ENCODE data around the gene PLOD3. TPM values are rescaled to one million over a fixed set of nuclear protein-coding genes. Genes with fewer than 3 reads are reported as not detected.
"Not testable (repeated sequence)": the region's sequence is repeated elsewhere in the genome, so short reads cannot be mapped to it uniquely, and the experiment has no call there.

PLOD3 gene
- total and polyA plus RNA-seq, 9 of the 15 experiments (the other 6 are each of a cell fraction or from before 2014, with no cell fraction given) = 2.8 to 101 (median 30.9) TPM

DNA sequence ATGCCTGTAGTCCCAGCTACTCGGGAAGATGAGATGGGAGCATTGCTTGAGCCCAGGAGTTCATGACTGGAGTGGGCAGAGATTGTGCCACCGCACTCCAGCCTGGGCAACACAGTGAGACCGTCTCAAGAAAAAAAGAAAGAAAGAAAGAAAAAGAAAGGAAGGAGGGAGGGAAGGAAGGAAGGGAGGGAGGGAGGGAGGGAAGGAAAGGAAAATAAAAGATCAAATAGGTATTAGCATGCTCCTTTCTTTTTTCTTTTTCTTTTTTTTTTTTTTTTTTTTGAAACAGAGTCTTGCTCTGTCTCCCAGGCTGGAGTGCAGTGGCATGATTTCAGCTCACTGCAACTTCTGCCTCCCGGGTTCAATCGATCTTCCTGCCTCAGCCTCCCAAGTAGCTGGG lies 35.8 kb upstream of the PLOD3 start:
- POLR2A ChIA-PET = interaction anchor here (0.6 to 1.3 kb wide), 4 partner anchors 10 to 174 kb away, joined by 3 to 10 read pairs (median 4); partner anchors contain the start of gene TRIM56
- ATAC-seq; H3K9me3 ChIP-seq (replicated peaks; ENCODE audit: control insufficient read depth, insufficient read depth, low read depth, low read length); BruUV-seq (replicated peaks); intact Hi-C loops (cut with micrococcal nuclease); H3K27ac ChIP-seq (ENCODE audit: extremely low read depth, low read depth, low read length); H3K9ac ChIP-seq (ENCODE audit: insufficient read depth in 1 of 2, low read depth in 2 of 2, low read length in 2 of 2); in situ Hi-C loops (cut with MboI); FAIRE-seq; H4K20me1 ChIP-seq (replicated peaks; ENCODE audit: control insufficient read depth, insufficient read depth, low read length); DNase-seq (ENCODE audit: extremely low read depth in 1 of 4, low spot score in 3 of 4); CTCF ChIA-PET (ENCODE audit: low intra/inter-chr PET ratio); H3K9me1 ChIP-seq (ENCODE audit: control insufficient read depth, insufficient read depth, low read length): not testable (repeated sequence)
- H3K36me3 ChIP-seq (ENCODE audit: control insufficient read depth, insufficient read depth, low read length) = peaks cover 19% of the 10 kb centered on the region
- H3K4me3 ChIP-seq = 0 out of 2 replicates have a peak overlapping the region, but pooled peaks have one; percentile 56
- peaks cover 31% of the 10 kb centered on the region for H3K79me2 ChIP-seq (ENCODE audit: control insufficient read depth, insufficient read depth, low read length)
- H3K4me1 ChIP-seq (replicated peaks in 1 of 2; ENCODE audit: control insufficient read depth in 2 of 2, insufficient read depth in 2 of 2, low read length in 2 of 2) = peaks cover 5 to 12% of the 10 kb centered on the region in 2 experiments; a peak in 3 of 5 replicates
- peaks cover 4 to 20% of the 10 kb centered on the region in 2 experiments; a peak in 3 of 5 replicates for H3K27me3 ChIP-seq (ENCODE audit: control insufficient read depth in 2 of 2, insufficient read depth in 2 of 2, low read length in 2 of 2)
- TF ChIP-seq, protein P1, sequence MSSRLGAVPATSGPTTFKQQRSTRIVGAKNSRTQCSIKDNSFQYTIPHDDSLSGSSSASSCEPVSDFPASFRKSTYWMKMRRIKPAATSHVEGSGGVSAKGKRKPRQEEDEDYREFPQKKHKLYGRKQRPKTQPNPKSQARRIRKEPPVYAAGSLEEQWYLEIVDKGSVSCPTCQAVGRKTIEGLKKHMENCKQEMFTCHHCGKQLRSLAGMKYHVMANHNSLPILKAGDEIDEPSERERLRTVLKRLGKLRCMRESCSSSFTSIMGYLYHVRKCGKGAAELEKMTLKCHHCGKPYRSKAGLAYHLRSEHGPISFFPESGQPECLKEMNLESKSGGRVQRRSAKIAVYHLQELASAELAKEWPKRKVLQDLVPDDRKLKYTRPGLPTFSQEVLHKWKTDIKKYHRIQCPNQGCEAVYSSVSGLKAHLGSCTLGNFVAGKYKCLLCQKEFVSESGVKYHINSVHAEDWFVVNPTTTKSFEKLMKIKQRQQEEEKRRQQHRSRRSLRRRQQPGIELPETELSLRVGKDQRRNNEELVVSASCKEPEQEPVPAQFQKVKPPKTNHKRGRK (tag; IDR thresholded peaks at IDR 0.05) = peak; percentile 87
- TF ChIP-seq PCBP2 (IDR thresholded peaks at IDR 0.05; ENCODE audit: low read depth, low read length, poor library complexity, severe bottlenecking) (peak; percentile 93), PCBP1 (IDR thresholded peaks at IDR 0.05; ENCODE audit: low read depth, low read length, poor library complexity, severe bottlenecking) (peak; percentile 84), HNRNPK (IDR thresholded peaks at IDR 0.05; ENCODE audit: low read depth, low read length, poor library complexity, severe bottlenecking) (peak; percentile 64)
- H3K4me2 ChIP-seq (ENCODE audit: insufficient read depth, low read length) = peak overlapping the region; percentile 70
- WGBS (ENCODE audit: insufficient coverage, low coverage, missing lambda C conversion rate) = 42% methylated on average over 3 of the region's 5 CpGs
- peak overlapping the region; percentile 87 for H2AFZ ChIP-seq (ENCODE audit: low read depth, low read length)

All from K562 (cell line).